WERI-Rb-1 (cell line): ENCODE results near the gene PRKAR1B.
A peak's percentile ranks its signal among the peaks of the same experiment; 100 is the strongest.

Experiments
- DNase-seq: peaks from one replicate; pipeline ENCODE4 v3.0.0-alpha.2; 2020
- H3K27ac ChIP-seq: fragments of 250-450 bp; sonication (Bioruptor Pico); 2 replicates; pipeline ENCODE4 v1.5.1; 2020; ENCODE audit warnings: mild to moderate bottlenecking, moderate library complexity
- H3K27me3 ChIP-seq: fragments of 250-450 bp; sonication (Bioruptor Pico); 2 replicates; pipeline ENCODE4 v1.5.1; 2021; ENCODE audit warnings: mild to moderate bottlenecking, low read depth, moderate library complexity; ENCODE audit not compliant: insufficient read depth, severe bottlenecking
- H3K36me3 ChIP-seq: fragments of 250-450 bp; sonication (Bioruptor Pico); 2 replicates; pipeline ENCODE4 v1.5.1; 2020; ENCODE audit warnings: mild to moderate bottlenecking, moderate library complexity
- H3K4me3 ChIP-seq: 2 replicates; pipeline ENCODE4 v1.5.1; 2011; ENCODE audit warnings: low read depth, mild to moderate bottlenecking, control low read depth, low read length
- H3K9me3 ChIP-seq: fragments of 250-450 bp; sonication (Bioruptor Pico); 2 replicates; pipeline ENCODE4 v1.5.1; 2021; ENCODE audit warnings: mild to moderate bottlenecking, moderate library complexity; ENCODE audit not compliant: severe bottlenecking
- TF ChIP-seq, protein P1 (sequence below): IDR thresholded peaks from 2 replicates; pipeline ENCODE4 v1.5.1; 2011; ENCODE audit warnings: low read depth, mild to moderate bottlenecking, control low read depth, inconsistent platforms, low read length

Gene PRKAR1B

DNA sequence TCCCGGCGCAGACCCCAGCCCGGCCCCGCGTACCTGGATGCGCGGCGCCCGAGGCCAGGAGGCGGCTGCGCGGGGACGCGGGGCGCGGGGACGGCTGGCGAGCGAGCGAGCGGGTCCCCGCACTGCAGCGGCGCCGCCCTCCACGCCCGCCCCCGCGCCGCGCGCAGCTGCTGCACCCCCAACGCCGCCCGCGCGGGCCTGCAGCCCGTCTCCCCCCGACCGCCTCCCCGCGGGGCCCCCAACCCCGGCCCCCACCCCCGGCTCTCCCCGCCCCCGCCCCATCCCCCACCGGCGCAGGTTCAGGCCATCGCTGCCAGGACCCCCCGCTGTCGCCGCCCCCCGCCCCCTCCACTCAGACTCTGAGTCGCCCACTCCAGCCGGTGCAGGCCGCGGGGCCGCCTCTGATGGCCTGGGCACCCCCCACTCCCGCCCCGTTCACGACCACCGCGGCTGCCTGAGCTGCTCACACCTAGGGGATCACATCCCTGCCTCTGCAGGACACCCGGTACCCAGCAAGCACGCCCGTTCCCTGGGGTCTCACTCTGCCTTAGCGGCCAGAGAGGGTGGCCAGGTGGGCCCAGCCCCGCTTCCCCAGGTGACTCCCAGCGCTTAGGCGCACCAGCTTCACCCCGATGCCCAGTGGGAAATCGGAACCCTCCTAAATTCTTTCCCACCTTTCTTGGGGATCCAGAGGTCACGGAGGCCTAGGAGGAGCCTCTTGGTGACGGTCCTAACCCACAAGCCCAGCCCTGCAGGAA, 14.5 kb downstream of the PRKAR1B start:
- Histone ChIP-seq H3K36me3 (no peaks in the 10 kb centered on the region; the same call in 1 of the 2 replicates), H3K27ac (no peak overlapping the region), H3K27me3 (no peaks in the 10 kb centered on the region), H3K9me3 (no peaks in the 10 kb centered on the region), H3K4me3 (peak overlapping the region; percentile 31)
- no peak for DNase-seq
- TF ChIP-seq, protein P1, sequence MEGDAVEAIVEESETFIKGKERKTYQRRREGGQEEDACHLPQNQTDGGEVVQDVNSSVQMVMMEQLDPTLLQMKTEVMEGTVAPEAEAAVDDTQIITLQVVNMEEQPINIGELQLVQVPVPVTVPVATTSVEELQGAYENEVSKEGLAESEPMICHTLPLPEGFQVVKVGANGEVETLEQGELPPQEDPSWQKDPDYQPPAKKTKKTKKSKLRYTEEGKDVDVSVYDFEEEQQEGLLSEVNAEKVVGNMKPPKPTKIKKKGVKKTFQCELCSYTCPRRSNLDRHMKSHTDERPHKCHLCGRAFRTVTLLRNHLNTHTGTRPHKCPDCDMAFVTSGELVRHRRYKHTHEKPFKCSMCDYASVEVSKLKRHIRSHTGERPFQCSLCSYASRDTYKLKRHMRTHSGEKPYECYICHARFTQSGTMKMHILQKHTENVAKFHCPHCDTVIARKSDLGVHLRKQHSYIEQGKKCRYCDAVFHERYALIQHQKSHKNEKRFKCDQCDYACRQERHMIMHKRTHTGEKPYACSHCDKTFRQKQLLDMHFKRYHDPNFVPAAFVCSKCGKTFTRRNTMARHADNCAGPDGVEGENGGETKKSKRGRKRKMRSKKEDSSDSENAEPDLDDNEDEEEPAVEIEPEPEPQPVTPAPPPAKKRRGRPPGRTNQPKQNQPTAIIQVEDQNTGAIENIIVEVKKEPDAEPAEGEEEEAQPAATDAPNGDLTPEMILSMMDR: no peak

DNA sequence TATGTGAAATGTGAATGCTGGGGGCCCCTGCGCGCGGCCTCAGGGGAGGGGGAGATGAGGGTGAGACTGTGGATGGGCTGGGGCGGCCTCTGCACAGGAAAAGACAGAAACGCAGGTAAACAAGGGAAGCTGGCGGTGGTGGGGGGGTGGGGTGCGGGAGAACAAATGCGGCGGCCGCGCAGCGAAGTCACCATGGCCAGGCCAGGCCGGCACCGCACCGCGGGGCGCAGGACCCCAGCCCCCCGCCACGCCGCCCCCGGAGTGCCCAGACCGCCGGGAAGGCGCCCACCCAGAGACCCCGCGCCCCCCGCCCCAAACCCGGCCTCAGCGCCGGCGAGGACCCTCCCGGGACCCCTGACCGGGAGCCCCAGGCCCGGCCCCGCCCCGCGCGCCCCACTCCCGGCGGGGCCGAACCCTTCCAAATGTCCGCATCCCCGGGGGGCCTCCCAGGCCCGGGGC, 15.1 kb downstream of the PRKAR1B start:
- Histone ChIP-seq H3K27ac (no peak overlapping the region), H3K27me3 (no peaks in the 10 kb centered on the region), H3K36me3 (peaks cover 3% of the 10 kb centered on the region; the same call in 1 of the 2 replicates), H3K9me3 (no peaks in the 10 kb centered on the region), H3K4me3 (peak overlapping the region; percentile 31)
- no peak for DNase-seq
- TF ChIP-seq, protein P1: no peak

DNA sequence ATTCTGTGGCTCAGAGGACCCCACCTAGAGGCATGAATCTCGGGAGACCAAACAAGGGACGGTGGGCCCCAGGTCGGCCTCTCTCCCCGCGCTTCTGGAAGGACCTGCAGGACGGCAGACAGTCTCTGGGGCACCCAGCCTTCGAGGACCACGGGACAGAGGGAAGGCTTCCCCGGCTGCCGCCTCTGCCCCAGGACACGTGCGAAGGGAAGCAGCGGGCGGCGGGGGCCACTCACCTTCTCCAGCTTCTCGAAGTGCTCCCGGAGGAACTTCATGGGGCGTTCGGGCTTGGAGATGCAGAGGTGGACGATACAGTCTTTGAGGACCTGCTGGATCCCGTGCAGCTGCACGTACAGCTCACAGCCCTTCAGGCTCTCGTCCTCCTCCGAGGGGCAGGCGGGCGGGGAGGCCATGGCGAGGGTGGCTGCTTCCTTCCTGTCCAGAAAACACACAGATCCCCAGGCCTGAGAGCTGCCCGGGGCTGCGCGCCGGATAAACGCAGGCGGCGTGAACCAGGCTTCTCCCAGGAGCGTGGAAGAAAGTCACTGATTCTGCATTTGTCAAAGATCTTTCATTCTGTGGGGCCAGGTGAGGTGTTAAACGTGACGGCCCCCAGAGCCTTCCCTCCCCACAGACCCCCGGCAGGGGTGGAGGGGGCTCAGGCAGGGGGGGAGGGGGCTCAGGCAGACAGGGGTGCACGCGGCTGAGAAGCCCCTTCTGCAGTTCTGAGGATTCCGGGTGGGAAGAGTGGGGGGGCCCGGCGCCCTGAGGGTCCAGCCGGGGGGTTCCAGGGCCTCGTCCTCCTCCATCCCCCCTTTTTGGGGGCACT, 15.8 kb downstream of the PRKAR1B start:
- Histone ChIP-seq H3K9me3 (no peaks in the 10 kb centered on the region), H3K27me3 (no peaks in the 10 kb centered on the region), H3K4me3 (peak overlapping the region; percentile 31), H3K27ac (no peak overlapping the region), H3K36me3 (peaks cover 4% of the 10 kb centered on the region; the same call in 1 of the 2 replicates)
- no peak for DNase-seq
- TF ChIP-seq, protein P1: no peak

DNA sequence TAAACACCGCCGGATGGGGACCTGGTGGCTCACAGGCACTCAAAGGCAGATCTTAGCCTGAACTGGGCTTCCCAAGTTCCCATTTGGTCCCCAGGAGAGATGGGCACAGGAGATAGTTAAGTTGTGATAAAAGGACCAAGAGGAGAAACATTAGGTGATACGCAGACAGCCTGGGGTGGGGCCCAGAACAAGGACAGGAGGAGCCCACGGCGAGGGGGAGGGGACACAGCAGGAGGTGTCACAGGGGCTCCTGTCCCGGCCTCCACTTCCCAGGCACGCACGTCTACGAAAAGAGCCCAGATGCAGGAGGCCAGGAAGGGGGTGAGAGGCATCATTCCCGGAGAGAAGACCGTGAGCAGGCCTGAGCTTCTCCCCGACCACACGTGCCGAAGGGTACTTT, 16.9 kb downstream of the PRKAR1B start:
- no peak overlapping the region for H3K27ac ChIP-seq
- H3K4me3 ChIP-seq: no peak overlapping the region
- H3K9me3 ChIP-seq: no peaks in the 10 kb centered on the region
- no peak for DNase-seq
- H3K27me3 ChIP-seq: no peaks in the 10 kb centered on the region
- TF ChIP-seq, protein P1: no peak
- peaks cover 4% of the 10 kb centered on the region; the same call in 1 of the 2 replicates for H3K36me3 ChIP-seq

DNA sequence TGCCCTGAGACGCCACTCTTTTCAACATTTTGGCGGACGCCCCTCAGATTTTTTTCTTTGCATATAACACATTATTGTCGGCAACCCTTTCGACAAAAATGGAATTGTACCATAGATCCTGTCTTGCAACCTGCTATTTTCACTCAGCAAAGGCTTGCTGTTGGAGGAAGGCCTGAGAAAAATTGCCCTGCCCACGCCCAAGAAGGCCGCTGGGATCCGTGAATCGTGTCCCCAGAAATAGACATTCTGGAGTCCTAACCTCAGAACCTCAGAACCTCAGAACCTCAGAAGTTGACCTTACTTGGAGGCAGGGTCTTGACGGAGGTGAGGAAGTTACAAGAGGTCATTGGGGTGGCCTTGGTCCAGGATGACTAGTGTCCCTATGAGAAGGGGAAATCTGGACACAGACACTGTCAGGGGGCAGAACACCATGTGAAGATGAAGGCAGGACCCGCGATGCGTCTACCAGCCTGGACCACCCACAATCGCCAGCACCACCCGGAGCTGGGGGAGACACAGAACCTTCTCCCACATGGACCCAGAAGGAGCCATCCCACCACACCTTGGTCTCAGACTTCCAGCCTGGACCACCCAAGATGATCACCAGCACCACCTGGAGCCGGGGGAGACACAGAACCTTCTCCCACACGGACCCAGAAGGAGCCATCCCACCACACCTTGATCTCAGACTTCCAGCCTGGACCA, 19.6 kb downstream of the PRKAR1B start:
- TF ChIP-seq, protein P1: no peak
- DNase-seq: no peak
- Histone ChIP-seq H3K9me3 (peaks cover 8% of the 10 kb centered on the region), H3K4me3 (no peak overlapping the region), H3K36me3 (peaks cover 7% of the 10 kb centered on the region), H3K27me3 (no peaks in the 10 kb centered on the region), H3K27ac (no peak overlapping the region)
